ENCODE results near the gene TRAPPC6A. TPM values are rescaled to one million over a fixed set of nuclear protein-coding genes. Genes with fewer than 3 reads are reported as not detected.

The TRAPPC6A gene
- total and polyA plus RNA-seq, 2 of the 13 experiments (the other 11 are each of a cell fraction or from before 2014, with no cell fraction given), result 6.5 to 21.0 TPM

DNA sequence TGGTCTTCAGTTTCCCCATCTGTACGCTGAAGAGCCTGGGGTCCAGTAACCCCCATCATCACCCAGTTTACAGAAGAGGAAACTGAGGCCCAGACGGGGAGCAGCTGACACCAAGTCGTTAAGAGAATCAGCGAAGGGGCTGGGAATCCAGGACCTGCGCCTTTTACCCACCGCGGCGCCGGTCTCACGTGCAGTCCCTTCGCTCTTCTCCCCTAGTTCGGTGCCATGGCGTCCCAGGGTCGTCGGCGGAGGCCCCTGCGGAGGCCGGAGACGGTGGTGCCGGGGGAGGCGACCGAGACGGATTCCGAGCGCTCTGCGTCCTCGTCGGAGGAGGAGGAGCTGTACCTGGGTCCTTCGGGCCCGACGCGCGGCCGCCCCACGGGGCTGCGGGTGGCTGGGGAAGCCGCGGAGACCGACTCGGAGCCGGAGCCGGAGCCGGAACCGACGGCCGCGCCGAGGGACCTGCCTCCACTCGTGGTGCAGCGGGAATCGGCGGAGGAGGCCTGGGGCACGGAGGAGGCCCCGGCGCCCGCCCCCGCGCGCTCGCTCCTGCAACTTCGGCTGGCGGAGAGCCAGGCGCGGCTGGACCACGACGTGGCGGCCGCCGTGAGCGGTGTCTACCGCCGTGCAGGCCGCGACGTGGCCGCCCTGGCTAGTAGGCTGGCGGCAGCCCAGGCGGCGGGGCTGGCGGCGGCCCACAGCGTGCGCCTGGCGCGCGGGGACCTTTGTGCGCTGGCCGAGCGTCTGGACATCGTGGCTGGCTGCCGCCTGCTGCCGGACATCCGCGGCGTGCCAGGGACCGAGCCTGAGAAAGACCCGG is 1.2 kb upstream of the TRAPPC6A start (continued):
- peak; percentile 1 for TF ChIP-seq ASH2L (IDR thresholded peaks at IDR 0.05; ENCODE audit: insufficient read length, low read depth, low read length)
- peak; percentile 64; the same call in 1 of the 2 replicates for TF ChIP-seq ZNF501 (CRISPR knock-in tag; IDR thresholded peaks at IDR 0.05)
- no peak for TF ChIP-seq ZNF33B (CRISPR knock-in tag; IDR thresholded peaks at IDR 0.05)
- TF ChIP-seq, protein P1, sequence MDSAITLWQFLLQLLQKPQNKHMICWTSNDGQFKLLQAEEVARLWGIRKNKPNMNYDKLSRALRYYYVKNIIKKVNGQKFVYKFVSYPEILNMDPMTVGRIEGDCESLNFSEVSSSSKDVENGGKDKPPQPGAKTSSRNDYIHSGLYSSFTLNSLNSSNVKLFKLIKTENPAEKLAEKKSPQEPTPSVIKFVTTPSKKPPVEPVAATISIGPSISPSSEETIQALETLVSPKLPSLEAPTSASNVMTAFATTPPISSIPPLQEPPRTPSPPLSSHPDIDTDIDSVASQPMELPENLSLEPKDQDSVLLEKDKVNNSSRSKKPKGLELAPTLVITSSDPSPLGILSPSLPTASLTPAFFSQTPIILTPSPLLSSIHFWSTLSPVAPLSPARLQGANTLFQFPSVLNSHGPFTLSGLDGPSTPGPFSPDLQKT (CRISPR knock-in tag; IDR thresholded peaks at IDR 0.05; ENCODE audit: borderline replicate concordance), result no peak
- TF ChIP-seq NFKBIZ (CRISPR knock-in tag; IDR thresholded peaks at IDR 0.05), result no peak
- peak; percentile 96 for TF ChIP-seq ZNF777 (CRISPR knock-in tag; IDR thresholded peaks at IDR 0.05)
- no peak for TF ChIP-seq STAT5B (CRISPR knock-in tag; IDR thresholded peaks at IDR 0.05)
- TF ChIP-seq REPIN1 (CRISPR knock-in tag; IDR thresholded peaks at IDR 0.05; ENCODE audit: borderline replicate concordance, low read depth), result no peak
- TF ChIP-seq, protein P2, sequence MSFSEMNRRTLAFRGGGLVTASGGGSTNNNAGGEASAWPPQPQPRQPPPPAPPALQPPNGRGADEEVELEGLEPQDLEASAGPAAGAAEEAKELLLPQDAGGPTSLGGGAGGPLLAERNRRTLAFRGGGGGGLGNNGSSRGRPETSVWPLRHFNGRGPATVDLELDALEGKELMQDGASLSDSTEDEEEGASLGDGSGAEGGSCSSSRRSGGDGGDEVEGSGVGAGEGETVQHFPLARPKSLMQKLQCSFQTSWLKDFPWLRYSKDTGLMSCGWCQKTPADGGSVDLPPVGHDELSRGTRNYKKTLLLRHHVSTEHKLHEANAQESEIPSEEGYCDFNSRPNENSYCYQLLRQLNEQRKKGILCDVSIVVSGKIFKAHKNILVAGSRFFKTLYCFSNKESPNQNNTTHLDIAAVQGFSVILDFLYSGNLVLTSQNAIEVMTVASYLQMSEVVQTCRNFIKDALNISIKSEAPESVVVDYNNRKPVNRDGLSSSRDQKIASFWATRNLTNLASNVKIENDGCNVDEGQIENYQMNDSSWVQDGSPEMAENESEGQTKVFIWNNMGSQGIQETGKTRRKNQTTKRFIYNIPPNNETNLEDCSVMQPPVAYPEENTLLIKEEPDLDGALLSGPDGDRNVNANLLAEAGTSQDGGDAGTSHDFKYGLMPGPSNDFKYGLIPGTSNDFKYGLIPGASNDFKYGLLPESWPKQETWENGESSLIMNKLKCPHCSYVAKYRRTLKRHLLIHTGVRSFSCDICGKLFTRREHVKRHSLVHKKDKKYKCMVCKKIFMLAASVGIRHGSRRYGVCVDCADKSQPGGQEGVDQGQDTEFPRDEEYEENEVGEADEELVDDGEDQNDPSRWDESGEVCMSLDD (CRISPR knock-in tag; IDR thresholded peaks at IDR 0.05; ENCODE audit: borderline replicate concordance), result no peak
- no peak for TF ChIP-seq ZNF619 (CRISPR knock-in tag; IDR thresholded peaks at IDR 0.05)
- no peak for TF ChIP-seq ZNF496 (CRISPR knock-in tag; IDR thresholded peaks at IDR 0.05; ENCODE audit: insufficient replicate concordance)
- TF ChIP-seq GLI4 (CRISPR knock-in tag; IDR thresholded peaks at IDR 0.05; ENCODE audit: borderline replicate concordance), result no peak
- TF ChIP-seq ZNF451 (CRISPR knock-in tag; IDR thresholded peaks at IDR 0.05), result no peak; the same call in 1 of the 2 replicates
- TF ChIP-seq PAF1 (CRISPR knock-in tag; IDR thresholded peaks at IDR 0.05), result no peak
- TF ChIP-seq, protein P3, sequence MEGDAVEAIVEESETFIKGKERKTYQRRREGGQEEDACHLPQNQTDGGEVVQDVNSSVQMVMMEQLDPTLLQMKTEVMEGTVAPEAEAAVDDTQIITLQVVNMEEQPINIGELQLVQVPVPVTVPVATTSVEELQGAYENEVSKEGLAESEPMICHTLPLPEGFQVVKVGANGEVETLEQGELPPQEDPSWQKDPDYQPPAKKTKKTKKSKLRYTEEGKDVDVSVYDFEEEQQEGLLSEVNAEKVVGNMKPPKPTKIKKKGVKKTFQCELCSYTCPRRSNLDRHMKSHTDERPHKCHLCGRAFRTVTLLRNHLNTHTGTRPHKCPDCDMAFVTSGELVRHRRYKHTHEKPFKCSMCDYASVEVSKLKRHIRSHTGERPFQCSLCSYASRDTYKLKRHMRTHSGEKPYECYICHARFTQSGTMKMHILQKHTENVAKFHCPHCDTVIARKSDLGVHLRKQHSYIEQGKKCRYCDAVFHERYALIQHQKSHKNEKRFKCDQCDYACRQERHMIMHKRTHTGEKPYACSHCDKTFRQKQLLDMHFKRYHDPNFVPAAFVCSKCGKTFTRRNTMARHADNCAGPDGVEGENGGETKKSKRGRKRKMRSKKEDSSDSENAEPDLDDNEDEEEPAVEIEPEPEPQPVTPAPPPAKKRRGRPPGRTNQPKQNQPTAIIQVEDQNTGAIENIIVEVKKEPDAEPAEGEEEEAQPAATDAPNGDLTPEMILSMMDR (CRISPR knock-in tag; IDR thresholded peaks at IDR 0.05), result no peak
- TF ChIP-seq NBN (conservative IDR thresholded peaks at IDR 0.05), result no peak
- TF ChIP-seq PHF8 (CRISPR knock-in tag; IDR thresholded peaks at IDR 0.05), result 0 out of 2 replicates have a peak, but pooled peaks have one; percentile 53
- TF ChIP-seq ZBTB8A (CRISPR knock-in tag; IDR thresholded peaks at IDR 0.05; ENCODE audit: borderline replicate concordance, low read depth), result no peak
- 0 out of 2 replicates have a peak, but pooled peaks have one; percentile 27 for TF ChIP-seq ZBTB3 (CRISPR knock-in tag; IDR thresholded peaks at IDR 0.05; ENCODE audit: borderline replicate concordance, low read depth)
- TF ChIP-seq ZFYVE20 (CRISPR knock-in tag; IDR thresholded peaks at IDR 0.05; ENCODE audit: borderline replicate concordance, low read depth), result no peak
- TF ChIP-seq AKAP8 (CRISPR knock-in tag; IDR thresholded peaks at IDR 0.05), result no peak
- TF ChIP-seq TCF7 (IDR thresholded peaks at IDR 0.05; ENCODE audit: low read depth), result no peak
- TF ChIP-seq, protein P4, sequence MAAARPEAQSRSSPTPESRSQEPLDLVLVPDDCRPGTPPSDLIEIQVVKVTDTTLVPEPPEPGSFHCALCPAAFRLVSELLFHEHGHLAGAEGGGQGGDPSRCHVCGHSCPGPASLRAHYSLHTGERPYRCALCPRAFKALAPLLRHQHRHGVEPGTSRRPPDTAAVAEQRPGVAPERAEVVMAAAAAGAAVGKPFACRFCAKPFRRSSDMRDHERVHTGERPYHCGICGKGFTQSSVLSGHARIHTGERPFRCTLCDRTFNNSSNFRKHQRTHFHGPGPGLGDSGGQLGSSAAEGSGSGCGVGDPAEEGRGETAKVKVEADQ (CRISPR knock-in tag; IDR thresholded peaks at IDR 0.05; ENCODE audit: borderline replicate concordance), result no peak
- TF ChIP-seq ZNF430 (CRISPR knock-in tag; IDR thresholded peaks at IDR 0.05), result no peak

All from HepG2 (cell line).